ENCODE data around the gene CCIN. TPM values are rescaled to one million over a fixed set of nuclear protein-coding genes. Genes with fewer than 3 reads are reported as not detected.

CCIN gene
- total RNA-seq = 1 to 10 TPM; 1.6 to 2.3 TPM

- Histone ChIP-seq H3K4me3 (no peak within 1 kb of the TSS), H3K27me3 (replicated peaks; ENCODE audit: insufficient read depth) (no peaks in the 10 kb centered on the region), H3K27ac (no peak within 1 kb of the TSS), H3K4me1 (ENCODE audit: control insufficient read depth in 1 of 2, low read depth in 2 of 2) (peaks cover 8 to 17% of the 10 kb centered on the region in 2 donors), H3K36me3 (no peaks in the 10 kb centered on the region), H3K9me3 (no peaks in the 10 kb centered on the region)
- TF ChIP-seq CTCF (IDR thresholded peaks at IDR 0.05) = no peak
- ATAC-seq (ENCODE audit: insufficient number of reproducible peaks, low FRiP score, low read depth) (no peak), DNase-seq (ENCODE audit: low spot score) (no peak)
Measured at GRCh38 chr9:36169166-36169565, at the start of gene CCIN. Gene CCIN (plus strand): TSS chr9:36169388. CDS start chr9:36169503, 115 bp downstream.

- Histone ChIP-seq H3K9me3 (no peaks in the 10 kb centered on the region), H3K4me1 (ENCODE audit: control insufficient read depth in 1 of 2, low read depth in 2 of 2) (no peaks in the 10 kb centered on the region), H3K36me3 (peaks cover 4% of the 10 kb centered on the region), H3K4me3 (no peak overlapping the region), H3K27ac (no peak overlapping the region), H3K27me3 (replicated peaks; ENCODE audit: insufficient read depth) (no peaks in the 10 kb centered on the region)
- no peak for TF ChIP-seq CTCF (IDR thresholded peaks at IDR 0.05)
- DNase-seq (ENCODE audit: low spot score) (no peak), ATAC-seq (ENCODE audit: insufficient number of reproducible peaks, low FRiP score, low read depth) (no peak)
Measured at GRCh38 chr9:36119476-36119875, 49.7 kb upstream of the CCIN start.

- Histone ChIP-seq H3K4me3 (no peak overlapping the region), H3K27ac (no peak overlapping the region), H3K36me3 (peaks cover 4% of the 10 kb centered on the region), H3K4me1 (ENCODE audit: control insufficient read depth in 1 of 2, low read depth in 2 of 2) (no peaks in the 10 kb centered on the region), H3K9me3 (no peaks in the 10 kb centered on the region), H3K27me3 (replicated peaks; ENCODE audit: insufficient read depth) (no peaks in the 10 kb centered on the region)
- DNase-seq (ENCODE audit: low spot score) (no peak), ATAC-seq (ENCODE audit: insufficient number of reproducible peaks, low FRiP score, low read depth) (no peak)
- TF ChIP-seq CTCF (IDR thresholded peaks at IDR 0.05) = no peak
Measured at GRCh38 chr9:36120705-36121104, 48.5 kb upstream of the CCIN start.

- TF ChIP-seq CTCF (IDR thresholded peaks at IDR 0.05) = no peak
- no peak overlapping the region for H3K4me3 ChIP-seq
- no peaks in the 10 kb centered on the region for H3K27me3 ChIP-seq (replicated peaks; ENCODE audit: insufficient read depth)
- peaks cover 4% of the 10 kb centered on the region for H3K36me3 ChIP-seq
- DNase-seq (ENCODE audit: low spot score) (no peak), ATAC-seq (ENCODE audit: insufficient number of reproducible peaks, low FRiP score, low read depth) (no peak)
- no peak overlapping the region for H3K27ac ChIP-seq
- no peaks in the 10 kb centered on the region for H3K9me3 ChIP-seq
- no peaks in the 10 kb centered on the region for H3K4me1 ChIP-seq (ENCODE audit: control insufficient read depth in 1 of 2, low read depth in 2 of 2)
Measured at GRCh38 chr9:36121971-36122370, 47.2 kb upstream of the CCIN start.

GRCh38 chr9:36123515-36123914, 45.7 kb upstream of the CCIN start:
- DNase-seq (ENCODE audit: low spot score) (no peak), ATAC-seq (ENCODE audit: insufficient number of reproducible peaks, low FRiP score, low read depth) (no peak)
- Histone ChIP-seq H3K36me3 (peaks cover 4% of the 10 kb centered on the region), H3K4me3 (no peak overlapping the region), H3K27ac (no peak overlapping the region), H3K4me1 (ENCODE audit: control insufficient read depth in 1 of 2, low read depth in 2 of 2) (no peaks in the 10 kb centered on the region), H3K27me3 (replicated peaks; ENCODE audit: insufficient read depth) (no peaks in the 10 kb centered on the region), H3K9me3 (no peaks in the 10 kb centered on the region)
- TF ChIP-seq CTCF (IDR thresholded peaks at IDR 0.05) = no peak
